Activated T-cell treated with anti-CD3 and anti-CD28 coated beads for 4 hours (primary cell): Measurements from ENCODE around the gene TPGS2.
"Not testable (repeated sequence)": the region's sequence is repeated elsewhere in the genome, so short reads cannot be mapped to it uniquely, and the experiment has no call there.

Experiments
- DNase-seq: peaks from one replicate; pipeline ENCODE4 v3.0.0-alpha.2; 2020

The TPGS2 gene

DNA sequence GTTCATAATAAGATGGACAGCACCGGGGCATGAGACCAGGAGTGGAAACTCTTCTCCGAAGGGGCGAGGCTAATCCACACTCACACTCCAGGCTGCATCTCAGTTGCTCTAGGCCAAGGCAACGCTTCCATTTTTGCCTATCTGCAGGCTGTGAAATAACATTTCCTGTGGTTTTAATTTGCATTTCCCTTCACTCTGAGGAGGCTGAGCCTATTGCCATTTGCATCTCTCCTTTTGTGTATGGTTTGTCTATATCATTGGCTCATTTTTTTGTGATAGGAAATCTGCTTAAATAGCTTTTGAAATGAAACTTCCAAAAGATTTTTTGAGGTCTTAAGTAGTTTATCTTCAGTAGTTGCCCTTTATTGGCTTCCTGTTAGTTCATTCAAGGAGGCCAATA, 57.6 kb downstream of the TPGS2 start:
- DNase-seq, result no peak

DNA sequence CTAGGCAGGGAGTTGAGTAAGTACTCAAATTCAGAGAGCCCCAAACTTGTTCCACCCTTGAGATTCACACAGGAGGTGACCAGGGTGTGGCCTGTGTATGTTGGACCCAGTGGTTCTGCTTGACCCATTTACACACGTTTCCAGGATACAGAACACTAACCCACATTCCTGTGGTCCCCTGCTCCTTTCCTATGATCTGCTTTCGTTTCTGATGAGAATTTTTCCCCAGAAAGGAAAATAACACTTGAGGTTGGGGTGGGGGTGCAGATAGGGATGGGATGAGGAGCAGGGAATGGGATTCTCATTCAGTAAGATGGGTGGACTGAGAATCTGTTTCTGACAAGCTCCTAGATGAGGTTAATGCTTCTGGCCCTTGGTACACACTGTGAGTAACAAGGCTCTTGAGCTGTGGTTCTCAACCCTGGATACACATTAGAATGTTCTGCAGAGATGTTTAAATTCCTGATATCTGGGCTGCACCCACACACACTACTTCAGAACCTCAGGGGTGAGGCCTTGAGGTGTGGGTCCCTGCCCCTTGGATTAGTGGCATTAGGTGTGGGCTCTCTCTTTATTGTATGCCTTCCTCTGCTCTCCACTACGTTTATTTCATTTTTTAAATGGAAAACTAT, 58.4 kb downstream of the TPGS2 start:
- DNase-seq, result no peak

DNA sequence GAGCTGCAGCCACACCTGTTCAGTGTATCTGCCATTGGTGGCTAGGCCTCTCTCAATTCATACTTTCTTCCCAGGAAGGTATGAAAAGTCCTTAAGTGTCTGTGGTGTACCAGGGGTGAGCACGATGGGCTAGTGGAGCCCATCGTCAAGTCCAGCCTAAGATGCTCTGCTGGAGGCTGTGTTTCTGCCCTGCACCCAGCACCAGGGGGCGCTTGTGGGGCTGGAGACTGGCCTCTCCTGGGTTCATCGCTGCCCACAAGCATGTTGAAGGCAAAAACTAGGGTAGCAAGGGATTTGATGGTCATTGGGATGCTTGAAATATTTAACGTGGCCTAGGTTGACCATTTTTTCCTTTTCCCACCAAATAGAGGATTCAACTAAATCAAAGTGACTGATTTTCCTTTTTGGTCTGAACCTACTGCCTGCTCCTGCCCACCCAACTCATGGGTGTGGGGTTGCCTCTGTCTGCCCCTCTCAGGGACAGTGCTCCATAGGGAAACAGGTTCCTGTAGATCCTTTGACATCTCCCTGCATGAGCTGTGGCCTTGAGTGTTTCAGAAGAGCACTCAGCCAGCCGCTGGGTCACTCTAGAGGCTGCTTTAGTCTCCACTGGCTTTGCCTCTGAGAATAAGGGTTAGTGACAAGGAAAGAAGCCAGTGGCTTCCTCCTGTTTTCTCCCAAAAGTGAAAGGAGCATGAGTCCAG, 59.0 kb downstream of the TPGS2 start:
- no peak for DNase-seq

- DNase-seq, result no peak
Observed at GRCh38 chr18:36769172-36769571, 59.6 kb downstream of the TPGS2 start.

- DNase-seq, result no peak
Observed at GRCh38 chr18:36766836-36767235, 62.0 kb downstream of the TPGS2 start.

DNA sequence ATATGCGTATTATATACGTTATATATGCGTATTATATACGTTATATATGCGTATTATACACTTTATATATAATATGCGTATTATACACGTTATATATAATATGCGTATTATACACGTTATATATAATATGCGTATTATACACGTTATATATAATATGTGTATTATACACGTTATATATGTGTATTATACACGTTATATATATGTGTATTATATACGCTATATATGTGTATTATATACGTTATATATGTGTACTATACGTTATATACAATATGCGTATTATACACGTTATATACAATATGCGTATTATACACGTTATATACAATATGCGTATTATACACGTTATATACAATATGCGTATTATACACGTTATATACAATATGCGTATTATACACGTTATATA, 65.8 kb downstream of the TPGS2 start:
- DNase-seq, result not testable (repeated sequence)

DNA sequence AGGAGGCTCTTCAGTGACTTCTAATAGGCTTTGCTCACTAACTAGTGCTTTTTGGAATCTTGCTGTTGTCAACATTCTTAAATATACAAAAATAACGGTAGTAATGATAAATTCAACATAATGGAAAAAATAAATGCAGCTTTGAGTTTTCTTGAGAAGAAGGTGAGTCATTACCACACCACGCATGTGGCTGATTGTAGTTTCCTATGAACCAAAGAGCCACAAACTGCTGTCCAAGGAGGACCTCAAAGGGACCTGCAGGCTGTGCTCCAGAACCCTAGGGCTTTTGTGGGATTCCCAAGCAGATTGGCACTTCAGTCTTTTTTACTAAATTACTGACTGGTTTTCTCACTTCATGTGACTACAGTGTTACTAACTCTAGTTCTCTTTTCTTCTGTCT, 66.7 kb downstream of the TPGS2 start:
- DNase-seq, result no peak

GRCh38 chr18:36761186-36761698, 67.6 kb downstream of the TPGS2 start:
- DNase-seq, result no peak

DNA sequence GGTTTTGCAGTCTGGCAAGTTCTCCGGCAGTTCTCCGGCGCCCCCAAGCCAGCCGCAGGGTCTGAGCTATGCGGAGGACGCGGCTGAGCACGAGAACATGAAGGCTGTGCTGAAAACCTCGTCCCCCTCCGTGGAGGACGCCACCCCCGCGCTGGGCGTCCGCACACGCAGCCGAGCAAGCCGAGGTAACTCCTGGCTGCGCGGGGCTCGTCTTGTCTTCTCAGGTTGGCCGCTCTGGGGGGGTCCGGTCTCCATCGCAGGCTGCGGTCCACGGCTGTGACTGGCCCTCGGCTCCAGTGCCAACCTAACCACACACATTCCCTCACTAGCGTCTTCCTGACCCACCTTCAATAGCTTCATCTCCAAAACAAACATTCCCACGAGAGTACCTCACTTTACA, 68.2 kb downstream of the TPGS2 start:
- no peak for DNase-seq

DNA sequence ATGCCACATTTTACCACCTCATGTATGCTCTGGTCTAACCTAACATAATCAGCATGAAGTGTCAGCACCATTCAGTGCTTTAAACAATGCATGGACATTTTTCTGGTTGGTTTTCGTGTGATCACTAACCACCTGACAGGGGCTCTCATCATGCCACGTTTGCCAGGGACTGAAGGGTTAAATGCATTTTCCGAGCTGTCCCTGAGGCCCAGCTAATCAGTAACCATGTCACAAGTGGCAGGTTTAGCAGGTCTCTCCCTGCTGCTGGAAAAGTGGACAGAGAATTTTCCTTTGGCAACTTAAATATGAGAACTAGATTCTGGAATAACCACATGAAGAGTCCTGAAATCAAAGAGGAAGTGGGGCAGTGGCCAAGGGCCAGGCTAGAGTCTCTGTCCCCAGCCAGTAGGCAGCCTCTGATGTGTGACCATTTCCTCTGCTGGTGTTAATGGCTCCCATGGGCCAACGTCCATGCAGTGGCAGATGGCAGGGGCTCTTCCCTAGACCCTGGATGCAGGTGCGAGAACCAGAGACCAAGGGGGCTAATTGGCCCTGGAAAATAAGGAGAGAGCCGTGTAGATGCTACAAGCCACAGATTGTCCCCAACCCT, 69.5 kb downstream of the TPGS2 start:
- DNase-seq, result no peak

DNA sequence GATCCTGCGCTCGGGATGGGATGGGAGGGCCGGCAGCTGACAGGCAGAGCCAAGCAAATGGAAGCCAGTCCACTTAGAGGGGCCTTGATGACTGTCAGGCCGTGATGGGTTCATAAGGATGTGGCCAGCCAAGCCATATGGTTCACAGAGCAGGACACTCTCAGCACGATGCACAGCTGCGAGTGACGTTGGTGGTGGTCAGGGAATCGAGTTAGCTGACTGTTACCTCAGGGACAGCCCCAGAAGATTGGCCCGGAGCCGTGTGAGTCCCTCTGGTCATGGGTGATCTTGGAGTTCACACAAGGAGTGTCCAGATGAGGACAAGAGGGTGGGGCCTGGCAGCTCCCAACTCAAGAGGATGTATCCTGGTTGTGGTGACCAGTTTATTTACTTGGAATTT, 70.2 kb downstream of the TPGS2 start:
- no peak for DNase-seq

DNA sequence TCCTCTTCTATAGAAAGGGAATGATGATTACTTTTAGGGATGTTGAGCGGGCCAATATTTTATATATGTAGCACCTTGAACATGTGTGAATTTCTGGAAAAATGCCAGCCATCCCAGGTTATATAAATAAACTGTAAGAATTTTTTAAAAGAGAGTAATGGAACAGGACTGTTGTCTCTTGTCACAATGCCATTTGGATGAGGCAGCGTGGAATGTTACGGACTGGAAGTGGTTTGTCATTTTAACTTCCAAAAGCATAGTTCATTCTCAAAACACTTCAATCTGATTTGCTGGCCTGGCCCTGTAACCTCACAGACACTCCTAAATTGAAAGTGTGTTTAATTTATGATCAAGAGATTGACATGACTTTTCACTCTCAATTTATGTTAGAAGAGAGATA, 70.8 kb downstream of the TPGS2 start:
- DNase-seq, result no peak

- DNase-seq, result no peak
Observed at GRCh38 chr18:36757081-36757480, 71.7 kb downstream of the TPGS2 start.

- DNase-seq, result no peak
Observed at GRCh38 chr18:36756242-36756641, 72.6 kb downstream of the TPGS2 start.

DNA sequence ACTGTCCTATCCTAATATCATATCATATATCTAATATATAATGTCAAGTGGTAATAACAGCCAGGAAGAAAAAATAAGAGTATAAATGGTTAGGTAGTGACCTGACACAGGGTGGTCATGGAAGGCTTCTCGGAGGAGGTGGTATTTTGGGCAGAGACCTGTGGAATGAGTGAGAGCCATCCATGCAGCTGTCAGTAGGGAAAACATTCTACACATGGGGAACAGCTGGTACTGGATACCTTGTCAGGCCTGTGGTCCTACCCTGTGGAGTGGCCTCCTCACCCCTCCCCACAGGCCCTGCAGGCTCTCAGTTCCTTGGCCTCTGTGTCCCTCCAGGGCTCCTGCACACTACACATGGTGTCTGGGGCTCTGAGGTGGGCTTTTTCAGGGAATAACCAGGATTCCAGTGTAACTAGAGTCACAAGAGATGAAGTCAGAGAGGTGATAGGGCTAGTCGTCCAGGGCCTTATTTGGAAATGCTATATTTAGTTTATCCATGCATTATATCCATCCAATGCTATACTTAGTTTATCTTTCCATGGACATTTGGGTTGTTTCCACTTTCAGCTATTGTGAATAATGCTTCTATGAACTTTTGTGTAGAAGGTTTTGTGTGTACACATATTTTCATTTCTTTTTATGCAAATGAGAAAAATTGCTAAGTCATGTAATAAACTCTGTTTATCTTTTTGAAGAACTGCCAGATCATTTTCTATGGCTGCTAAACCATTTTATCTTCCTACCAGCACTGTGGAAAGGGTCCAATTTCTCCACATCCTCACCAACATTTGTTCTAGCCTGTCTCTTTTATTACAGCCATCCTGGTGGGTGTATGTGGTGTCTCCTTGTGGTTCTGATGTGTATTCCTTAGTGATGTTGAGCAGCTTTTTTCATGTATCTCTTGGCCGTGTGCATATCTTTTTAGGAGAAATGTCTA, 75.6 kb downstream of the TPGS2 start:
- no peak for DNase-seq

GRCh38 chr18:36745219-36745975, 83.4 kb downstream of the TPGS2 start:
- DNase-seq, result no peak

DNA sequence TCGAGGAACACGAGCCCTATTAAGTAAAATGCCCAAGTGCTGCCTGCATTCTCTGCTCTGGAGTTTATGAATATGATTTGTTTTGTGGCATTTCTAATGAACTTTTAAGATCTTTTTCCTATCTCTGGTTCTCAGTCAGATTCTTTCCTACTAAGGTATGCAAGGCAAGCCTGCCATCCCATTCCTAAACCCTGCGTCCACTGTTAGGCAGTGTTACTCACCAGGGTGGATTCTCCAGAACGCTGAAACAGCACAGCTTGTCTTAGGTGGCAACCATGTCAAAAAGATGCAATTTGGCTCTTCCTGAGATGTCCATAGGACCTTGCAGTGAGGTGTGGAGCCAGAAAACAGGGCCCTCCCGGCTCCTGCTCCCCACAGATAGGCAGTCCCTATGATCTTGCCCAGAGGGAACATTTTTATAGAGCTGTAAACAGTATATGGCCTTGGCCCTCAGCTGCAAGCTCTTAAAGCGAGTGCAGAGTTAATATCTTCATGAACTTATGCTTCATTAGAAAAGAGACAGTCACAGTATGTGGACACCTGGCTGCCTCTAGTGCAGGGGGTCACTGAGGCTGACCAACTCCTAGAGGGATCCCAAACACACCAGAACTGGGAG, 84.4 kb downstream of the TPGS2 start:
- no peak for DNase-seq
